DMS114 treated with DMSO at 0.1 percent for 48 hours (cell line): ENCODE measurements around the gene MTMR10.
A peak's percentile ranks its signal among the peaks of the same experiment; 100 is the strongest.

Experiments used
- DNase-seq: peaks from one replicate; lab custom pipeline; 2025; ENCODE audit not compliant: unreplicated experiment; lab: John Stamatoyannopoulos, UW

The MTMR10 gene

DNA sequence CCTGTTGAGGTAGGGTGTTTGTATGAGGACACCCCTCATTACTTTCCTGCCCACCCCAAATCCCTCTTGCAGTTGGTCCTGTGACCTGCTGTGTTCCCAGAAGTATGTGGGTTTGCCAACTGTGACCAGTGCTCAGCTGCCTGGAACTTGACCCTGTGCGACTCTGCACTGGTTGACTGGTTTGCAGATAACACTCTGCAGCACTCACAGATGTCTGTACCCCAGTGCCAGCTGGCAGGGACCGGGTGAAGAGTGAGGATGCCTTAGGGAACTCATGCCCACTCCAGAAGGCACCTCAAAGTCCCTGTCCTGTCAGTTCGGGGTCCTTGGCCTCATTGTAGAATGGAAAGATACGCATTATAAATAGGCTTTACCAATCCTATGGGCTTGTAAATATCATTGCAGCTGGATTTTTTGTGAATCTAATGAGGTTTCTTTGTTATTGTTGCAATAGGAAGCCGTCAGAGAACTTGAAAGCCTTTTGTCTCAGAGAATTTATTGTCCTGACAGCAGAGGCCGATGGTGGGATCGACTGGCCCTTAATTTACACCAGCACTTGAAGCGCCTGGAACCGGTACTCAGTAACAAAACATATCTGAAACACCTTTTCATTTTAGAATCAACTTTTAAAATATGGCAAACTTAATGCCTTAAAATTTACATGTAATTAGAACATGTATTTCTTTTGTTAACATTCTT, 69.5 kb downstream of the MTMR10 start:
- DNase-seq: no peak

DNA sequence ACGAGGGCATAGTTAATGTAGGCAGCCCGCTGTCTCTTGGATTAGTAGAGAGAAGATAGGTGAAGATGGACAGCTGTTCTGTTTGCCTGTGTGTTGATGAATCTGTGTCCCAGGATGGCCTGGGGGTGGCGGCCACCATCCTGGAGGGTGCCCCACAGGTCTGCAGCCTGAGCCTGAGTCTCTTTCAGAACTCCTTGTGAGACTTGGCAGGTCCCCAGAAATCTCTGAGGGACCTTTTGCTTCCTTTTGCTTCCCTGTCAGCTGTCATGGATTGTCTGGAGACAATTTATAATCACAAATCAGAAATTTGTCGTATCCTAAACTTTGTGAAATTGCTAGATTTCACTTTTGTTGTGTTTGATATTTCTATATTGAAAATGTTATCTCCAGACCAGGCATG, 70.3 kb downstream of the MTMR10 start:
- DNase-seq: no peak

DNA sequence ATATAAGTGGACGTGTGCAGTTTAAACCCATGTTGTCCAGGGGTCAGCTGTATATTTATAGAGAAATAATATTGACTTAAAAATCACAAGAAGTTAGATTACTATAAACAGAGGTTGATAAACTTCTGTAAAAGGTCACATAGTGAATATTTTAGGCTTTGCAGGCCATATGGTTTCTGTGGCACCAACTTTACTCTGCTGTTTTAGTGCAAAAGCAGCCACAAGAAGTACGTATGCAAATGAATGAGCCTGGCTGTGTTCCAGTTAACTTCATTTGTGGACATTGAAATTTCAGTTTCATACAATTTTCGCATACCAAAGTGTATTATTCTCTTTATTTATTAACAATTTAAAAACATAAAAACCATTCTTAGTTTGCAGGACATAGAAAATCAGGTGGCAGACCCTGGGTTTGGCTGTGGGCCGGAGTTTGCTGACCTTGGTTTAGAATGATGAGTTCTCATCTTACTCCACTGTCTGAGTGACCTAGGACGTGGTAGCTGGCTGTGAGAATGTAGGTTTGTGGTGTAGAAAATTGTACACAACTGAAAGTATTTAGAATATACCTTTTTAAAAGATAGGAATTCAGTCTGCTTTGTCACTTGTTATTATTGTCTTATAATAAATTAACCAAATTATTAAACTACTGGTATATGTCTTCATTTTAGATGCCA, 71.4 kb downstream of the MTMR10 start:
- DNase-seq: no peak

DNA sequence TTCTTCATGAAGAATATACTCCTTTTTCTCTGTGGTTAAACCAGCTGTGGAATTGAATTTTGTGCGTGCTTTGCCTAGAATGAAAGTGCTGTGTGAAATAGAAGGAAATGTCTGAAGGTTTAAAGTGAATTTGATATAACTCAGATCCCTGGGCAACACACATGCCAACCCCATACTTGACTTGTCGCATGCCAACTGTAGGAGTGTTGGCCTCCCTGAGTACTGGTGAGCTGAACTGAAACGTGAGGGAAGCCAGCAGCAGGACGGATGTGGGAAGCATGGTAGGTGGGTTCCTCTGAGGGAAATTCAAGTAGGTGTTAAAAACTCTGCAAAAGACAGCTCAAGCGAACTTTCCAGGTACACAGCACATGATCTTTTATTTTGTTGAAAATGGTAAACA, 73.1 kb downstream of the MTMR10 start:
- DNase-seq: no peak

DNA sequence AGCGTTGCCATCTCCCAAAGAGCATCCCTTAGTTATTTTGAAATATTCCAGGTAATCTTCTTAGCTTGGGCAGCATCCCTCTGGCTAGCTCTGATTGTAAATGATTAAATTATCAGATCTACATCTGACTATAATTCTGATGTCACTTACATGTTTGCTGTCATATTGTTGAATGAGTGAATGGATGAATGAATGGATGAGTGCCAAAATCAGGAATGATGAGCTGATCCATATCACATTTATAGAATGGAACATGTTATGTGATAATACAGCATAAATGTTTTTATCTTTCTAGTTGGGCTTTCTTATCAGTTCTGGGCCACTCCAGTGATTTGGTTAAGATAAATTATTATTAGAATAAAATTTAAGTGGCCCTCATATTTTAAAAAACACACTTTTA, 73.8 kb downstream of the MTMR10 start:
- DNase-seq: no peak

DNA sequence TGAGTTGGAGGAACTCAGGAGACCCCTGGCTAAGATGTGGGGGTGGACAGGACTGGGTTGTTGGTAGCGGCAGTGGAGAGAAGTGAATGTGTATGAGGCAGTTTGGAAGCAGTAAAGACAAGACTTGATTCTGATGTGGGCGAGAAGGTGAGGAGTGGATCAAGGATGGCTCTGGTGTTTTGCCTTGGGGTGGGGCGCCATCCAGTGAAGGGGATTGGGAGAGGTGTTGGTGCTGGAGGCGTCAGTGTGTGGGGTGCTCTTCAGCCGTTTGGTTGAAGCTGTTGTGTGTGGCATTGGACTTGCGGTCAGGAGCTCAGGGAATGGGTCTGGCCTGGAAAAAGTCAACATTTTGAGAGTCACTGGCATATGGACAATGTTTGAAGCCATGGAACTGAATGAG, 74.4 kb downstream of the MTMR10 start:
- no peak for DNase-seq

DNA sequence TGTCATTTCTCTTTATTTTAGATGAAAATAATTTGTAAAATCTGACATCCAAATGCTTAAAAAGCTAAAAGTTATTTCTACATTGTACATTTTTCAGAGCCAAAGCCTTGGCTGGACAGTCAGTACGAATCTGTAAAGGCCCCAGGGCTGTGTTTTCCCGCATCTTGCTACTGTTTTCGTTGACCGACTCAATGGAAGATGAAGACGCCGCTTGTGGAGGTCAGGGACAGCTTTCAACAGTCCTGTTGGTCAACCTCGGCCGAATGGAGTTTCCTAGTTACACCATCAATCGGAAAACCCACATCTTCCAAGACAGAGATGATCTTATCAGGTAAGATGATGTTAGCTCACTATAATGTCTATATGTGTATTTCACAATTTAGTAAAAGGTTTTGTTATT, 77.7 kb downstream of the MTMR10 start:
- no peak for DNase-seq

DNA sequence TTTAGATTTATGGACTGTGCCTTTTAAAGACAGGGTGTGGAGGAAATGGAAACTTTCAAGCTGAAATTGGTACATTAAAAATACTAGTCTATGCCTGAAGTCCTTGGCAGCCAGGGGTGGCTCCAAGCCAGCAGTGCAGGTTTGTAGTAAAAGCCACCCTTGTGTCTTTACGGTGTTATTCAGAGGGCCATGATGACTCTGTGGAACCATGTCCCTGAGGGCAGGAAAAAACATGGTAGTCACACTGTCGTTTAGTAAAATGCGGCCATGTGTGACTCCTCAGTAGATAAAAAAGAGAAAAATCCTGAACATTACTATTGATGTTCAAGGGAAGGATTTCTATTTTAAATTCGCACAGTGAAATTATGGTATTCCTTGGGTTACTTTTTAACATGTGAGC, 85.1 kb downstream of the MTMR10 start:
- DNase-seq: no peak

DNA sequence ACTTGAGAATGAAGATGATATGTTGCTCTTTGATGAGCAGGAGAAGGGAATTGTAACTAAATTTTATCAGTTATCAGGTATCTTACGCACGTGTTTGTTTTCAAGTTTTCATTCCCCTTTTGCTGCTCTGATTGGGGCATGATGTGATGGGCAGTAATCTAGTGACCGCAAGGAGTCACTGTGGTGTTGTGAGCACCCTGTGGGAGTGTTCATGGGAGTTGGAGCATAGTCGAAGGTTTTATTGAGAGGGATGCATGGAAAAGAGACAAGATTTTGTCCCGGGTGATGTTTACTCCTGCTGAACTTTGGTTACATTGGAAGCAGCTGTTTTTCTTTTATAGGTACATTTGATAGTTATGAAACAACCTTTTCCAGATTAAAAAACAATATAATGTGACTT, 85.6 kb downstream of the MTMR10 start:
- no peak for DNase-seq

DNA sequence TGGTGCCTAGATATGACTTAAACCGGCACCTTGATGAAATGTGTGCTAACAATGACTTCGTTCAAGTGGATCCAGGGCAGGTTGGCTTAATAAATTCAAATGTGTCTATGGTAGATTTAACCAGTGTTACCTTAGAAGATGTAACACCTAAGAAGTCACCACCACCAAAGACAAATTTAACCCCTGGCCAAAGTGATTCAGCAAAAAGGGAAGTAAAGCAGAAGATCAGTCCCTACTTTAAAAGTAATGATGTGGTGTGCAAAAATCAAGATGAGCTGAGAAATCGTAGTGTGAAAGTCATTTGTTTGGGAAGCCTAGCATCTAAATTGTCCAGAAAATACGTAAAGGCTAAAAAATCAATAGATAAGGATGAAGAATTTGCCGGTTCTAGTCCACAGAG, 86.6 kb downstream of the MTMR10 start:
- DNase-seq: no peak

DNA sequence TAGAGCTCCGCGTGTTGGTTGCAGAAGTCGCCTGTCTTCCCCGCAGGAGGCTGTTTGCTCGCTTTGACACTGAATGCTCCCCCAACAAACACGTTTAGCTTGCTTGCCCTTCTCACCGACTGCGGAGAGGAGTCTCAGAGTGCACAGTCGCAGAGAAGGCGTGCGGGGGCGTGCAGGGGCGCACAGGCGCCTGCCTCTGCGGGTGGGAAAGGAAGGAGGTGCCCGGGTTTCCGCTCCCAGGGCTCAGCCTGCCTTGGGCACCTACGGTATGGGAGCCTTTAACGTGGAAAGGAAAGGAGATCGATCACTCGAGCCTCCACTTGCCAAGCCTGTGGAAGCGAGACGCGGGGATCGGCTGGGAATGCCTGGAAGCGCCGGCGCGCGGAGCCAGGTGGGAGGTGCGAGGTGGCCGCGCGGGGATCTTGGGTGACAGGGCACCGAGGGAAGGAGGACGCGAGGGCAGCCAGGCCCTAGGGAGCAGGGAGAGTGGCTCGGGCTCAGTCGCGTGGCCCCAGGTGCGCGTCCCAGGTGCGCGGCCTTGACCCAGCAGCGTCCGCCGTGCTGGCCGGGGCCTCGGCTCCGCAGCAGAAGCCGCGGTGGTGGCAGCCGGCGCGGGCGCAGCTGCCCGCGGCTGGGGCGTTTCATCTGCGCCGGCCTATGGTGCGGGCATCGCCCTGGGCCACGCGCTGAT, 87.8 kb downstream of the MTMR10 start, which contains the start of gene FAN1:
Gene FAN1 (plus strand): TSS at position 419 of the 691 bp plus-strand sequence. CDS start 749 bp downstream, outside the sequence.
- DNase-seq: peak; percentile 69

DNA sequence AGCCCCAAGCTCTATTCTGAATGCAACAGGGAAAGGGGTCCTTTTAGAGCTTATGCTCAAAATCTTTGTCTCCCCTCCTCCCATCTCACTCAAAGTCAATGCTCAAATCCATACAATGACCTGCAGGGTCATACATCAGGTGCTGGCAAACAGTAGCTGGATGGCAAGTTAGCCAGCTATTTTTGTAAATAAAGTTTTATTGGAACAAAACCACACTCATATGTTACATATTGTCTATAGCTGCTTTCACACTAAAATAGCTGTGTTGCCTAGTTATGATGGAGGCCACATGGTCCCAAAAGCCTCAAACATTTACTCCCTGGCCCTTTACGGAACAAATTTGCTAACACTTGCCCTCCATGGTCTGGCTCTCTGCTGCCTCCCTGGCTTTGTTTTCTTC, 89.5 kb downstream of the MTMR10 start:
- DNase-seq: no peak

DNA sequence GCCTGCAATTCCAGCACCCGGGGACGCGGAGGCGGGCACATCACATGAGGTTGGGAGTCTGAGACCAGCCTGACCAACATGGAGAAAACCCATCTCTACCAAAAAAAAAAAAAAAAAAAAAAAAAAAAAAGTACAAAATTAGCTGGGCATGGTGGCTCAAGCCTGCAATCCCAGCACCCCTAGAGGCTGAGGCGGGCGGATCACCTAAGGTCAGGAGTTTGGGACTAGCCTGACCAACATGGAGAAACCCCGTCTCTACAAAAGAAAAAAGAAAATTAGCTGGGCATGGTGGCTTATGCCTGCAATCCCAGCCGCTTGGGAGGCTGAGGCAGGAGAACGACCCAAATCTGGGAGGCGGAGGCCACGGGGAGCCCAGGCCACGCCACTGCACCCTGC, 95.2 kb downstream of the MTMR10 start:
- no peak for DNase-seq

DNA sequence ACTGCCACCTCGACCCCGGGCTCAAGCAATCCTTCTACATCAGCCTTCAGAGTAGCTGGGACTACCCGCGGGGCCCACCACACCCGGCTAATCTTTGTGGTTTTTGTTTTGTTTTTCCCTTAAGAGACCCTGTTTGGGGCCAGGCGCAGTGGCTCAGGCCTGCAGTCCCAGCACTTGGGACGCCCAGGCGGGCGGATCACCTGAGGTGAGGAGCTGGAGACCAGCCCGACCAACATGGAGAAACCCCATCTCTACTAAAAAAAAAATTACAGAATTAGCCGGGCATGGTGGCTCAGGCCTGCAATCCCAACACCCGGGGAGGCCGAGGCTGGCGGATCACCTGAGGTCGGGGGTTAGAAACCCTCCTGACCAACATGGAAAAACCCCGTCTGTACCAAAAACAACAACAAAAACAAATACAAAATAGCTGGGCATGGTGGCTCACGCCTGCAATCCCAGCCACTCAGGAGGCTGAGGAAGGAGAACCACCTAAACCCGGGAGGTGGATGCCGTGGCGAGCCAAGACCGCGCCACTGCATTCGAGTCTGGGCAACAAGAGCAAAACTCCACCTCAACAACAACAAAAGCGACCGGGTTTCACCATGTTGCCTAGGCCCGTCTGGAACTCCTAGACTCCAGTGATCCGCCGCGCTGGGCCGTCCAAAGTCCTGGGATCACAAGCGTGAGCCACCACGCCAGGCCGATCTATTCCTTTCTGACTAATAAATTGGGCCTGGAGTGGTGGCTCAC, 95.8 kb downstream of the MTMR10 start:
- DNase-seq: no peak

DNA sequence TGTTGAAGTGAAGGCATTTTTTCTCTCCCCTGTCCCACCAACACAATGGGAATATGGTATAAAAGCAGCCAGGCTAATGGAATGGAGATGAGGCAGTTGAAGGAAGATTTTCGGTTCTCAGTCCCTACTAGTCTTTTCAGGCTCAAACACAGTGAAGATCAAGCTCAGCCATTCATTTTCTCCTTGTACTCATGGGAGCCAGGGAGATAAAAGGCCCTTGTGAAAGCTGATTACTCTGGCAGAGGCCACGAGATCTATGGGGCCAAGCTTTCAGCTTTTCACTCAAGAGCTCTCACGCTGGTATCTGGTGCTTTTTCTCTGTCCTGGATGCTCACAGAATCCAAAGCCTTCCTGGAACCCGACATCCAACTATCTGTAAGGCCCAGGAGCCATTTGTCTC, 102.2 kb downstream of the MTMR10 start:
- no peak for DNase-seq
